Stimulated activated CD4-positive, alpha-beta T cell treated with anti-CD3 and anti-CD28 coated beads, Interleukin-1b, Interleukin-23, amount 100 ng/mL, for 48 hours (primary cell): ENCODE measurements around the gene SH3RF3.

ENCODE experiments used
- DNase-seq: peaks from one replicate; pipeline ENCODE4 v3.0.0-alpha.2; 2020

SH3RF3 gene

GRCh38 chr2:109345653-109346480 lies 216.9 kb downstream of the SH3RF3 start:
- no peak for DNase-seq

GRCh38 chr2:109346601-109347228 lies 217.7 kb downstream of the SH3RF3 start:
- no peak for DNase-seq

- DNase-seq = no peak
Observed at GRCh38 chr2:109347626-109348025, 218.6 kb downstream of the SH3RF3 start.

GRCh38 chr2:109348190-109348589 lies 219.2 kb downstream of the SH3RF3 start:
- DNase-seq = no peak

- peak; percentile 26 for DNase-seq
Observed at GRCh38 chr2:109348671-109349502, 219.9 kb downstream of the SH3RF3 start.

GRCh38 chr2:109349503-109350465 lies 220.8 kb downstream of the SH3RF3 start:
- no peak for DNase-seq

GRCh38 chr2:109350526-109350925 lies 221.5 kb downstream of the SH3RF3 start:
- no peak for DNase-seq

GRCh38 chr2:109351164-109351756 lies 222.3 kb downstream of the SH3RF3 start:
- DNase-seq = peak; percentile 28

- no peak for DNase-seq
Observed at GRCh38 chr2:109352056-109352897, 223.3 kb downstream of the SH3RF3 start.

- no peak for DNase-seq
Observed at GRCh38 chr2:109352898-109353689, 224.1 kb downstream of the SH3RF3 start.

- no peak for DNase-seq
Observed at GRCh38 chr2:109353806-109354745, 225.1 kb downstream of the SH3RF3 start.

- DNase-seq = no peak
Observed at GRCh38 chr2:109355192-109355843, 226.3 kb downstream of the SH3RF3 start.

GRCh38 chr2:109356324-109357035 lies 227.5 kb downstream of the SH3RF3 start:
- no peak for DNase-seq

- DNase-seq = no peak
Observed at GRCh38 chr2:109364217-109364616, 235.2 kb downstream of the SH3RF3 start.

GRCh38 chr2:109365131-109365530 lies 236.1 kb downstream of the SH3RF3 start:
- no peak for DNase-seq

- no peak for DNase-seq
Observed at GRCh38 chr2:109367683-109368082, 238.7 kb downstream of the SH3RF3 start.

- no peak for DNase-seq
Observed at GRCh38 chr2:109368798-109369197, 239.8 kb downstream of the SH3RF3 start.
